HepG2 (cell line): ENCODE measurements around the gene ST6GALNAC4. TPM values are rescaled to one million over a fixed set of nuclear protein-coding genes. Genes with fewer than 3 reads are reported as not detected.

Experiments
- EHMT2 ChIP-seq: fragments of 200-600 bp; sonication (generic); IDR thresholded peaks from 2 replicates; pipeline ENCODE4 v1.7.0; 2017; ENCODE audit warnings: antibody characterized with exemption, low read depth, low read length, borderline replicate concordance
- ETV5 ChIP-seq: IDR thresholded peaks from 2 replicates; pipeline ENCODE4 v1.6.1; 2018; ENCODE audit warnings: missing biosample characterization, missing genetic modification reagents, inconsistent platforms, borderline replicate concordance
- FOXA3 ChIP-seq: IDR thresholded peaks from 2 replicates; pipeline ENCODE4 v1.6.1; 2016; ENCODE audit warnings: missing genetic modification reagents, missing compliant biosample characterization
- IRX3 ChIP-seq: sonication (generic); formaldehyde crosslinking; IDR thresholded peaks from 2 replicates; pipeline ENCODE4 v1.8.1; 2023; ENCODE audit warnings: mild to moderate bottlenecking, low read depth, missing genetic modification reagents, borderline replicate concordance
- KDM1A ChIP-seq: IDR thresholded peaks from 2 replicates; pipeline ENCODE4 v1.6.1; 2016; ENCODE audit warnings: missing compliant biosample characterization
- KDM2A ChIP-seq: sonication (generic); formaldehyde crosslinking; IDR thresholded peaks from 2 replicates; pipeline ENCODE4 v1.4.0; 2020; ENCODE audit warnings: low read depth, missing genetic modification reagents, borderline replicate concordance
- MAFF ChIP-seq: IDR thresholded peaks from 2 replicates; pipeline ENCODE4 v1.6.1; 2011; ENCODE audit warnings: low read depth, low read length, improper control_type of control experiment
- MBNL3 ChIP-seq: fragments of 250-450 bp; sonication (Bioruptor Pico); conservative IDR thresholded peaks from 2 replicates; pipeline ENCODE4 v1.8.0; 2022; ENCODE audit warnings: mild to moderate bottlenecking, inconsistent platforms
- MTF2 ChIP-seq: sonication (generic); formaldehyde crosslinking; IDR thresholded peaks from 2 replicates; pipeline ENCODE4 v1.5.0; 2020; ENCODE audit warnings: missing genetic modification reagents, borderline replicate concordance
- NCOA1 ChIP-seq: sonication (generic); formaldehyde crosslinking; IDR thresholded peaks from 2 replicates; pipeline ENCODE4 v1.9.0; 2021; ENCODE audit warnings: missing genetic modification reagents
- NCOA2 ChIP-seq: sonication (generic); formaldehyde crosslinking; IDR thresholded peaks from 2 replicates; pipeline ENCODE4 v1.8.0; 2022; ENCODE audit warnings: inconsistent platforms
- NFKBIZ ChIP-seq: IDR thresholded peaks from 2 replicates; pipeline ENCODE4 v1.6.1; 2018; ENCODE audit warnings: missing genetic modification reagents, missing compliant biosample characterization
- POLR2A ChIP-seq, 2 experiments: IDR thresholded peaks; 2 replicates each; pipeline ENCODE4 v1.6.1; 2011; ENCODE audit warnings: low read depth in 2 of 2, low read length in 2 of 2, mild to moderate bottlenecking in 1 of 2, moderate library complexity in 1 of 2; ENCODE audit not compliant: insufficient read depth in 1 of 2
- RFX1 ChIP-seq: fragments of 450-650 bp; IDR thresholded peaks from 2 replicates; pipeline ENCODE4 v1.6.1; 2017
- SALL1 ChIP-seq: sonication (generic); formaldehyde crosslinking; IDR thresholded peaks from 2 replicates; pipeline ENCODE4 v1.8.0; 2022; ENCODE audit warnings: mild to moderate bottlenecking, missing genetic modification reagents
- SETDB1 ChIP-seq: sonication (generic); formaldehyde crosslinking; IDR thresholded peaks from 2 replicates; pipeline ENCODE4 v1.5.1; 2020; ENCODE audit warnings: missing genetic modification reagents, mild to moderate bottlenecking, borderline replicate concordance
- SMAD1 ChIP-seq: sonication (generic); formaldehyde crosslinking; IDR thresholded peaks from 2 replicates; pipeline ENCODE4 v1.4.0; 2020; ENCODE audit warnings: missing genetic modification reagents, low read depth, mild to moderate bottlenecking, borderline replicate concordance
- SNAPC2 ChIP-seq: sonication (generic); formaldehyde crosslinking; IDR thresholded peaks from 2 replicates; pipeline ENCODE4 v1.8.1; 2022; ENCODE audit warnings: mild to moderate bottlenecking, missing genetic modification reagents
- SRSF9 ChIP-seq: fragments of 200-400 bp; formaldehyde crosslinking; IDR thresholded peaks from 2 replicates; pipeline ENCODE4 v1.6.1; 2018; ENCODE audit warnings: borderline replicate concordance, mild to moderate bottlenecking, low read depth, low read length; ENCODE audit not compliant: insufficient read depth, poor library complexity, severe bottlenecking
- SSRP1 ChIP-seq: IDR thresholded peaks from 2 replicates; pipeline ENCODE4 v1.6.1; 2016; ENCODE audit warnings: control low read depth
- TRAFD1 ChIP-seq: sonication (generic); formaldehyde crosslinking; IDR thresholded peaks from 2 replicates; pipeline ENCODE4 v1.5.1; 2020; ENCODE audit warnings: missing genetic modification reagents, mild to moderate bottlenecking, borderline replicate concordance
- ZBTB20 ChIP-seq: sonication (generic); formaldehyde crosslinking; IDR thresholded peaks from 2 replicates; pipeline ENCODE4 v1.8.1; 2023; ENCODE audit warnings: missing genetic modification reagents, low read depth, mild to moderate bottlenecking, borderline replicate concordance
- ZBTB8A ChIP-seq: sonication (generic); formaldehyde crosslinking; IDR thresholded peaks from 2 replicates; pipeline ENCODE4 v1.4.0; 2020; ENCODE audit warnings: mild to moderate bottlenecking, low read depth, missing genetic modification reagents, borderline replicate concordance
- ZFAT ChIP-seq: sonication (generic); formaldehyde crosslinking; conservative IDR thresholded peaks from 2 replicates; pipeline ENCODE4 v1.8.1; 2023; ENCODE audit warnings: missing genetic modification reagents, inconsistent platforms
- ZNF138 ChIP-seq: sonication (generic); formaldehyde crosslinking; IDR thresholded peaks from 2 replicates; pipeline ENCODE4 v1.5.0; 2020; ENCODE audit warnings: mild to moderate bottlenecking, low read depth, missing genetic modification reagents
- ZNF484 ChIP-seq: sonication (generic); formaldehyde crosslinking; IDR thresholded peaks from 2 replicates; pipeline ENCODE4 v1.5.1; 2020; ENCODE audit warnings: mild to moderate bottlenecking, low read depth, missing genetic modification reagents, borderline replicate concordance
- ZNF619 ChIP-seq: sonication (generic); formaldehyde crosslinking; IDR thresholded peaks from 2 replicates; pipeline ENCODE4 v1.4.0; 2020; ENCODE audit warnings: mild to moderate bottlenecking, missing genetic modification reagents
- ZSCAN25 ChIP-seq: sonication (generic); formaldehyde crosslinking; IDR thresholded peaks from 2 replicates; pipeline ENCODE4 v1.8.0; 2022; ENCODE audit warnings: mild to moderate bottlenecking, missing genetic modification reagents
- polyA plus RNA-seq, 8 experiments: library from polyadenylated mRNA; depleted of rRNA in 3 of 8; stranded (reverse) in 7 of 8; unstranded in 1 of 8; fragments of >200 nt; fragmentation: Illumina TruSeq in 4 of 8; extraction: Trizol in 4 of 8; gene quantifications; 2 replicates each; pipeline versions ENCODE4 v1.2.1 to v1.2.3, GENCODE V29; 2011 to 2016; ENCODE audit warnings: low read depth in 4 of 8, missing spikeins in 1 of 8, mixed read lengths in 1 of 8; ENCODE audit not compliant: insufficient read depth in 1 of 8
- total RNA-seq, 5 experiments: library from RNA; depleted of rRNA; stranded (reverse); fragments of >200 nt; fragmentation: Illumina TruSeq; extraction: Trizol; gene quantifications; 2 replicates each; pipeline ENCODE4 v1.2.3, GENCODE V29; 2016; ENCODE audit warnings: low read depth in 1 of 5
- TF ChIP-seq, protein P1 (sequence below): IDR thresholded peaks from 2 replicates; pipeline ENCODE4 v1.6.1; 2016; ENCODE audit warnings: control low read depth

The ST6GALNAC4 gene
- total and polyA plus RNA-seq, 2 of the 13 experiments (the other 11 are each of a cell fraction or from before 2014, with no cell fraction given) = 18.8 to 27.7 TPM

GRCh38 chr9:127950513-127951289 is 33.9 kb upstream of the ST6GALNAC4 start (continued):
- TF ChIP-seq SETDB1 (CRISPR knock-in tag) (no peak), ZNF138 (CRISPR knock-in tag) (no peak), RFX1 (peak; percentile 80), NCOA2 (peak; percentile 94), MBNL3 (CRISPR knock-in tag) (no peak), EHMT2 (no peak), ZBTB8A (no peak), ZFAT (no peak), TRAFD1 (CRISPR knock-in tag) (no peak; the same call in 1 of the 2 replicates), MTF2 (CRISPR knock-in tag) (no peak), ETV5 (peak; percentile 70; the same call in 1 of the 2 replicates), NCOA1 (CRISPR knock-in tag) (peak; percentile 81; the same call in 1 of the 2 replicates), KDM2A (CRISPR knock-in tag) (peak; percentile 87), SNAPC2 (CRISPR knock-in tag) (no peak), POLR2A (IDR thresholded peaks at IDR 0.05; ENCODE audit: insufficient read depth in 1 of 2, low read depth in 2 of 2, low read length in 2 of 2) (peak in 1 of 2 experiments; percentile 56; a peak in 2 of 4 replicates), SRSF9 (no peak), ZNF484 (CRISPR knock-in tag) (no peak), MAFF (no peak), SMAD1 (no peak), ZSCAN25 (peak; percentile 76), KDM1A (peak; percentile 74; the same call in 1 of the 2 replicates), FOXA3 (CRISPR knock-in tag) (peak; percentile 83; the same call in 1 of the 2 replicates), ZBTB20 (CRISPR knock-in tag) (peak; percentile 94), NFKBIZ (CRISPR knock-in tag) (no peak), IRX3 (CRISPR knock-in tag) (no peak), SSRP1 (CRISPR knock-in tag) (no peak; the same call in 1 of the 2 replicates), ZNF619 (CRISPR knock-in tag) (0 out of 2 replicates have a peak, but pooled peaks have one; percentile 75), SALL1 (peak; percentile 97)
- TF ChIP-seq, protein P1, sequence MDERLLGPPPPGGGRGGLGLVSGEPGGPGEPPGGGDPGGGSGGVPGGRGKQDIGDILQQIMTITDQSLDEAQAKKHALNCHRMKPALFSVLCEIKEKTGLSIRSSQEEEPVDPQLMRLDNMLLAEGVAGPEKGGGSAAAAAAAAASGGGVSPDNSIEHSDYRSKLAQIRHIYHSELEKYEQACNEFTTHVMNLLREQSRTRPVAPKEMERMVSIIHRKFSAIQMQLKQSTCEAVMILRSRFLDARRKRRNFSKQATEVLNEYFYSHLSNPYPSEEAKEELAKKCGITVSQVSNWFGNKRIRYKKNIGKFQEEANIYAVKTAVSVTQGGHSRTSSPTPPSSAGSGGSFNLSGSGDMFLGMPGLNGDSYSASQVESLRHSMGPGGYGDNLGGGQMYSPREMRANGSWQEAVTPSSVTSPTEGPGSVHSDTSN = 0 out of 2 replicates have a peak, but pooled peaks have one; percentile 10
